ENCODE data around the gene AKR1B1. TPM values are rescaled to one million over a fixed set of nuclear protein-coding genes. Genes with fewer than 3 reads are reported as not detected.

AKR1B1 gene
- total and polyA plus RNA-seq, 9 of the 15 experiments (the other 6 are each of a cell fraction or from before 2014, with no cell fraction given): 2.0 to 10.6 (median 6.2) TPM

- Histone ChIP-seq H3K79me2 (ENCODE audit: control insufficient read depth, insufficient read depth, low read length) (no peaks in the 10 kb centered on the region), H3K9me1 (ENCODE audit: control insufficient read depth, insufficient read depth, low read length) (no peaks in the 10 kb centered on the region), H3K4me1 (replicated peaks in 1 of 2; ENCODE audit: control insufficient read depth in 2 of 2, insufficient read depth in 2 of 2, low read length in 2 of 2) (peaks cover 4 to 6% of the 10 kb centered on the region in 2 experiments; a peak in 2 of 5 replicates), H2AFZ (ENCODE audit: low read depth, low read length) (no peak overlapping the region), H3K27me3 (ENCODE audit: control insufficient read depth in 2 of 2, insufficient read depth in 2 of 2, low read length in 2 of 2) (peaks cover 3 to 16% of the 10 kb centered on the region in 2 experiments; a peak in 3 of 5 replicates), H3K4me3 (no peak overlapping the region), H3K27ac (ENCODE audit: extremely low read depth, low read depth, low read length) (no peak overlapping the region), H3K36me3 (ENCODE audit: control insufficient read depth, insufficient read depth, low read length) (no peaks in the 10 kb centered on the region), H3K9me3 (replicated peaks; ENCODE audit: control insufficient read depth, insufficient read depth, low read depth, low read length) (no peaks in the 10 kb centered on the region), H4K20me1 (replicated peaks; ENCODE audit: control insufficient read depth, insufficient read depth, low read length) (peaks cover 6% of the 10 kb centered on the region; the same call in 1 of the 2 replicates), H3K9ac (ENCODE audit: insufficient read depth in 1 of 2, low read depth in 2 of 2, low read length in 2 of 2) (no peak overlapping the region), H3K4me2 (ENCODE audit: insufficient read depth, low read length) (no peak overlapping the region)
- no peak for DNase-seq (ENCODE audit: extremely low read depth in 1 of 4, low spot score in 3 of 4)
- ATAC-seq: no peak
- 9% methylated on average over 12 of the region's 12 CpGs for WGBS (ENCODE audit: insufficient coverage, low coverage, missing lambda C conversion rate)
- in situ Hi-C loops (cut with MboI): no loop called here
- no TSS peak for BruUV-seq (replicated peaks)
- FAIRE-seq: no peak
- ChIA-PET POLR2A (interaction anchor here (0.6 kb wide), 1 partner anchor 205 kb away, joined by 3 read pairs; no protein-coding TSS in a partner anchor), CTCF (ENCODE audit: low intra/inter-chr PET ratio) (interaction anchor here (0.6 to 6.0 kb wide), 2 partner anchors 43 to 77 kb away, joined by 3 to 95 read pairs; no protein-coding TSS in a partner anchor)
- intact Hi-C loops (cut with micrococcal nuclease): loop anchor here (10.0 kb wide), 1 partner anchor 299 kb away; no protein-coding TSS in a partner anchor
- TF ChIP-seq ZNF77 (CRISPR knock-in tag; IDR thresholded peaks at IDR 0.05) (no peak), KLF16 (IDR thresholded peaks at IDR 0.05) (no peak), FOXP1 (CRISPR knock-in tag; IDR thresholded peaks at IDR 0.05) (no peak), CBX1 (IDR thresholded peaks at IDR 0.05; ENCODE audit: low read depth) (no peak), CTCFL (IDR thresholded peaks at IDR 0.05; ENCODE audit: borderline replicate concordance, insufficient read depth, low read depth, low read length, poor library complexity, severe bottlenecking) (no peak), POLR2AphosphoS5 (IDR thresholded peaks at IDR 0.05; ENCODE audit: control insufficient read depth, insufficient read depth, low read depth, low read length) (no peak), SMARCE1 (IDR thresholded peaks at IDR 0.05) (no peak), RAD21 (CRISPR knock-in tag; conservative IDR thresholded peaks at IDR 0.05 in 1 of 2, IDR thresholded peaks at IDR 0.05 in 1 of 2) (no peak), SNAPC5 (CRISPR knock-in tag; IDR thresholded peaks at IDR 0.05) (no peak), ZNF644 (tag; IDR thresholded peaks at IDR 0.05; ENCODE audit: low read depth) (no peak), THAP7 (CRISPR knock-in tag; IDR thresholded peaks at IDR 0.05) (no peak), NCOA2 (IDR thresholded peaks at IDR 0.05; ENCODE audit: partially characterized antibody in 2 of 2) (no peak), ZBTB34 (CRISPR knock-in tag; IDR thresholded peaks at IDR 0.05) (no peak), IRF1 (CRISPR knock-in tag; IDR thresholded peaks at IDR 0.05; ENCODE audit: borderline replicate concordance) (no peak), CEBPG (CRISPR knock-in tag; IDR thresholded peaks at IDR 0.05) (no peak), CEBPG (tag; conservative IDR thresholded peaks at IDR 0.05 in 1 of 2, IDR thresholded peaks at IDR 0.05 in 1 of 2) (peak; percentile 65 to 91)
These were observed 23.6 kb downstream of the AKR1B1 start for GRCh38 chr7:134435161-134435920.
